ENCODE measurements around the gene PCDHGA8.

Gene PCDHGA8

DNA sequence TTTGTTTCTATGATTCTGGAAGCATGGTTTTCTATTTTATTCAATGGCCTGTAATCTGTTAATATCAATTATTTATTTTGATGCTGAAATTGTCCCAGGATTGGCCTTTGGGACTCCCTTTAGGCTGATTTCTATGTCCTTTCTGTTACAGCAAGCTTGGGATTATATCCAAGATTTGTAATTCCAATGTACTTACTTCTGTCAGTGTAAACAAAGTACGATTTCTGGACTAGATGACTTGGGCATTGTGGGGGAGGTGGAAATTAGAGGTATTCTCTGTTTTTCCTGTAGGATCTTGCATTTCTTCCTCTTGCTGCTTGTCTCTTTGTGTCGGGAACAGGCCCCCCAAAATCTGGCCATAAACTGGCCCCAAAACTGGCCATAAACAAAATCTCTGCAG, 41.6 kb downstream of the PCDHGA8 start:
- no peak for DNase-seq (ENCODE audit: low read depth)

DNA sequence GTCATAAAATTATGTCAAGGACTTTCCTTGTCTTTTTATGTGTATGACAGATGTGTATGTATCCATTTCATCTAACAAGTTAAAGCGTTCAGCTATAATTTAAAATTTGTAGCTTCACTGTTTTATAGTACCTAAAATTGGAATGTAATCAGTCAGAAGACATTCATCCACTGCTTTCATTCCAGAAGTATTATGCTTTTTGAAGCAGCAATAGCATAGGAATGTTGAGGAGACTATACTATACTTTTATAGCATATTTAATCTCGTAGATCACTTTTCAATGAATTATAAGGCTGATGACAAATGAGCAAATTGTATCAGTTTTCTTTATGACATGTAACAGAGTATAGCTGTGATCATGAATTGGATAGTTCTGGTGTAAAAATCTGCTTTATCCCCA, 44.8 kb downstream of the PCDHGA8 start:
- no peak for DNase-seq (ENCODE audit: low read depth)

GRCh38 chr5:141439411-141440141, 47.1 kb downstream of the PCDHGA8 start:
- no peak for DNase-seq (ENCODE audit: low read depth)

DNA sequence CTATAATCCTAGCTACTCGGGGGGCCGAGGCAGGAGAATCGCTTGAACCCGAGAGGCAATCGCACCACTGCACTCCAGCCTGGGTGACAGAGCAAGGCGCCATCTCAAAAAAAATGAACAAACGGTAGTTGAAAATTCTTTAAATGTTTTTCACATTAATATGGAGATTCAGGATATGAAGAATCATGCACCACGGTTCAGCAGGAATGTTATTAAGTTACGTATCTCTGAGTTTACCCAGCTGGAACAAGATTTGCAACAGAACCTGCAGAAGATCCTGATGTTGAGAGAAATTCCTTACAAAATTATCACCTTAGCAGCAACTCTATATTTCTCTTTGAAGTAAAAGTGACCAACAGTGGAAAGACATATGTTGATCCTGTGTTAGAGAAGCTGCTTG, 47.9 kb downstream of the PCDHGA8 start:
- no peak for DNase-seq (ENCODE audit: low read depth)

DNA sequence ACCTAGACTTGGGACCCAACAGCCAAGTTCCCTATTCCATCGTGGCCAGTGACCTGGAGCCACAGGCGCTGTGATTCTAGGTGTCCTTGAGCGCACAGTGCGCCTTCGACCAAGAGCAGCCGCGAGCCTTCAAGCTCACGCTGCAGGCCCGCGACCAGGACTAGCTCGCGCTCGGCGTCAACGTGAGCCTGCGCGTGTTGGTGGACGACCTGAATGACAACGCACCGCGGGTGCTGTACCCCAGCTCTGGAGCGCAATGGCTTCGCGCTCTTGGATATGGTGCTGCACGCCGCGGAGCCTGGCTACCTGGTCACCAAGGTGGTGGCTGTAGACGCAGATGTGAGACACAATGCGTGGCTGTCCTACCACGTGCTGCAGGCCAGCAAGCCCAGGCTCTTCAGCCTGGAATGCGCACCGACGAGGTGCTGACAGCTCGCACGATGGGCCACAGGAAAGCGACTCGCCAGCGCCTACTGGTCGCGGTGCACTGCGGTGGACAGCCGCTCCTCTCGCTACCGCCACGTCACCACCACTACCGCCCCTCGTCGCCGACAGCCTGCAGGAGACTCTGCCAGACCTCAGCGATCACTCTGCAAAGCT, 49.2 kb downstream of the PCDHGA8 start:
- no peak for DNase-seq (ENCODE audit: low read depth)

All from non-pigmented ciliary epithelial cell (primary cell).